ENCODE data around the gene PTPN22.

The PTPN22 gene

GRCh38 chr1:113793878-113794834 lies 77.4 kb downstream of the PTPN22 start:
- DNase-seq = no peak

DNA sequence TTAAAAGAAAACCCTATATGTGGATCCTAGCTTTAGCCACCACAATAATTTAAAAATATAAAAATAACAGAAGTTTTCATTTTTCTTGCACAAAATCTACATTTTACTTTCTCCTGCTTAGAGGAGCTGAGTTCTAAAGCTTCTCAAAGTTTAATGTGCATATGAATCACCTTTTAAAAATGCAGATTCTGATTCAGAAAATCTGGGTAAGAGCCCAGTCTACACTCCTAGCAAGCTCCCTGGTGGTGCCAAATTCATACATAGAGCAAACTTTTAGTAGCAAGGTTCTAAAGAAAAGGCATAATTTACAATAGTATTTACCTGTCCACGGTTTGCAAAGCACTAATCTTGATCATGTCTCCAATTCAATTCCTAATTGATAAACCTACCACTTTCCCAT lies 78.5 kb downstream of the PTPN22 start:
- no peak for DNase-seq

GRCh38 chr1:113792471-113792870 lies 79.0 kb downstream of the PTPN22 start:
- DNase-seq = no peak

DNA sequence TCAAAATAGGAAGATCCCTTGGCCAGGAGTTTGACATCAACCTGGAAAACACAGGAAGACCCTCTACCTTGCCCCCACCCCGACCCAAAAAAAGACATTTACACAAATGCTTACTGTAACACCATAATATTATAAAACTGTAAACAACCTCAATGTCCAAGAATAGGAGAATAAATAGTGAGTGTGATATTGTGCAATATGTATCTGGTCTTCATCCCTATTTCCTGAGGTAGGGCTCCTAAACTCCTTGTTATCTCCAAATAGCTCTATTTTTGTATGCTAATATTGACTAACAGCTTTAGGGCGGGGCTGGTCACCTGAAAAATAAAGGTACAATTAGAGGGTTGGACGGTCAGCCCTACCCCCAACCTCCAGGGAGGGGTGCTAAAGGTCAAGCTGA lies 82.7 kb downstream of the PTPN22 start:
- DNase-seq = no peak

DNA sequence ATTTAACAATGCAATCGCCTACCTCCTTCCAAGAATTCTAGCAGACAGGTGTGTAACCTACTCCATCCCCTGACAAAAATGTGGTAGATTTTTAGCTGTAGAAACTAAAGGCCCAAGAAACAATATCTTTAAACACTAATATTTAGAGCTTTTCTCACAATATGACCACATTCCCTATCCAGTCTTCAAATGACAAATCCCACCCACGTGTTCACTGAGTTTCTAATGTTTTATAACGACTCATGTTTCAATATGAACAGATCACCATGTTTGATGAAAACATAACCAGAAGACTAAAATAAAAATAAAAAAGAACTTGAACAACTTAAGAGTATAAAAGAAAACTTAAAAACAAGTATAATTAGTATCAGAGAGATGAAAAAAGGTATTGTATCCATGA lies 83.8 kb downstream of the PTPN22 start:
- DNase-seq = no peak

DNA sequence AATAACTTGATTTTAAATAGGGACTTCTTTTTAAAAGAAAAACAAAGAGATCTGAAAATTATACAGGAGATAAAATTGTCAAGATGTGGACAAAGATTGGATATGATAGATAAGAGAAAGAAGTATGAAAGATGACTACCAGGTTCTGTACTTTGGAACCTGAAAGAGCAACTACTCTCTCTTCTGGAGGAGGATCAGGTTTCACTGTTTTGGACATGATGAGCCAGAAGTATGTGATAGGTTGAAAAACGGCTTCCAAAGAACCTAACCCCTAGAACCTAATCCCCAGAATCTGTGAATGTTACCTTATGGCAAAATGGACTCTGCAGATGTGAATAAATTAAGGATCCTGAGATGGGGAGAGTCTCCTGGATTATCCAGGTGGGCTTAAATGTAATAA lies 85.4 kb downstream of the PTPN22 start:
- DNase-seq = no peak

DNA sequence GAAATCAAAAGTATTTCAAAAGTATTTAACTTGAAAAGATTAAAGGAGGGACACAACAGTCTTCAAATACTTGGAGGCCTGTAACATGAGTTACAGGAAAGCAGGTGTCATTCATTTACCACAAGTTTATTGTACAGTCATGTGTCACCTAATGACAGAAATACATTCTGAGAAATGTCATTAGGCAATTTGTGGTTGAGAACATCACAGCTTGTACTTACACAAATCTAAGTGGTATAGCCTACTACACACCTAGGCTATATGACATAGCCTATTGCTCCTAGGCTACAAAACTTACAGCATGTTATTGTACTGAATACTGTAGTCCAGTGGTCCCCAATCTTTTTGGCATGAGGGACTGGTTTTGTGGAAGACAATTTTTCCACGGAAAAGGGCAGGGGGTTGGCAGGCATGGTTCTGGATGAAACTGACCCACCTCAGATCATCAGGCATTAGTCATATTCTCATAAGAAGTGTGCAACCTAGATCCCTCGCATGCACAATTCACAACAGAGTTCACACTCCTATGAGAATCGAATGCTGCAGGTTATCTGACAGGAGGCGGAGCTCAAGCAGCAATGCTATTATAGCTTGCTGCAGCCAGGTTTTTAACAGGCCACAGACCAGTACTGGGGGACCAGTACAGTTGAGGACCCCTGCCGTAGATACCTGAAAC lies 87.3 kb downstream of the PTPN22 start:
- DNase-seq = peak; percentile 25 to 45

DNA sequence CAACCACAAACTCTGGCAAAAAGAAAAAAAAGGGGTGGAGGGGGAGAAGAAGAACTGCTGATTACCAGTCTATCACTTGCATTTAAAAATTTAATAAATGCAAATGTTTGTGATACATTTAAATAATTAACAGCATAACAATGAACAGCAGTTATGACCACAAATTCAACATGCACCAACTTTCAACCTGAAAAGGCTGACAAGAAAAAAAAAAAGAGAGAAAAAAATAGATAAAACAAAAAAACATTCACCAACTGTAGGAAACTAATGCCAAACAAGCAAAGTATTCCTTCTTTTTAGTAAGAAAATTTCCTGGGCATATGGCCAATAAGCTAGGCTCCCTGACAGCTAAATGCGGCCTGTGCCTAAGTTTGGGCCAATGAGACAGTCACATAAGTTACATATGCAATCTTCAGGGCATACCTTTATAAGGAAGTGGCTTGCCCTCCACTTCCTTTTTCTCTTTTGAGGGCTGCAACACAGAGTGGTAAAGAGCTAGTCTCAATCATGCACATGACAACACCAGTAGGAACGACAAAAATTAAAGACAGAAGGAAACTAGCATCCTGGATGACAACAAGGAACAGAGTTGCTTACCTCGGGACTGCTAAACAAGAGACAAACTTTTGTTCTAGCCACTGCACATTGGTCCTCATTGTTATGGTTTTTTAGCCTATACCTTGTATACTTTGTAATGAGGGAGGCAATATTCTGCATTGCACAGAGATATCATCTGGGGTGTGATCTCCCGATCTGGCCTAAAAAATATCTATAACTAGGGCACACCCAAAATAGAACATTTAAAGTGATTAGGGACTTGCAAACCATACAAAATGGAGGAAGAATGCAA lies 88.0 kb downstream of the PTPN22 start:
- peak; percentile 89 to 92 for DNase-seq

- DNase-seq = peak; percentile 16 to 74
Measured at GRCh38 chr1:113782406-113782805, 89.1 kb downstream of the PTPN22 start.

GRCh38 chr1:113780374-113781146 lies 91.0 kb downstream of the PTPN22 start:
- no peak for DNase-seq

DNA sequence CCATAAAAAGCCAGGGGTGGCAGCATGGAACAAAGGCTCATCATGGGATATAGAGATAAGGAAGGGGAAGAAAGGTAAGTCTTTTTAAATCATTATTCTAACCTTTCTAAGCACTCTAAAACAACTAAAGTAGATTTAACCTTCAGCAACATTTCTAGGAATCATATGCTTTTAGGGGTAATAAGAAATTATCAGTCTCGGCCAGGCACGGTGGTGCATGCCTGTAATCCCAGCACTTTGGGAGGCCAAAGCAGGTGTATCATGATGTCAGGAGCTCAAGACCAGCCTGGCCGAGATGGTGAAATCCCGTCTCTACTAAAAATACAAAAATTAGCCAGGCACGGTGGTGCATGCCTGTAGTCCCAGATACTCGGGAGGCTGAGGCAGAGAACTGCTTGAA lies 92.0 kb downstream of the PTPN22 start:
- DNase-seq = no peak

GRCh38 chr1:113777561-113777960 lies 94.0 kb downstream of the PTPN22 start:
- no peak for DNase-seq

- DNase-seq = no peak
Measured at GRCh38 chr1:113770031-113770430, 101.5 kb downstream of the PTPN22 start.

- no peak for DNase-seq
Measured at GRCh38 chr1:113769601-113769970, 101.9 kb downstream of the PTPN22 start.

DNA sequence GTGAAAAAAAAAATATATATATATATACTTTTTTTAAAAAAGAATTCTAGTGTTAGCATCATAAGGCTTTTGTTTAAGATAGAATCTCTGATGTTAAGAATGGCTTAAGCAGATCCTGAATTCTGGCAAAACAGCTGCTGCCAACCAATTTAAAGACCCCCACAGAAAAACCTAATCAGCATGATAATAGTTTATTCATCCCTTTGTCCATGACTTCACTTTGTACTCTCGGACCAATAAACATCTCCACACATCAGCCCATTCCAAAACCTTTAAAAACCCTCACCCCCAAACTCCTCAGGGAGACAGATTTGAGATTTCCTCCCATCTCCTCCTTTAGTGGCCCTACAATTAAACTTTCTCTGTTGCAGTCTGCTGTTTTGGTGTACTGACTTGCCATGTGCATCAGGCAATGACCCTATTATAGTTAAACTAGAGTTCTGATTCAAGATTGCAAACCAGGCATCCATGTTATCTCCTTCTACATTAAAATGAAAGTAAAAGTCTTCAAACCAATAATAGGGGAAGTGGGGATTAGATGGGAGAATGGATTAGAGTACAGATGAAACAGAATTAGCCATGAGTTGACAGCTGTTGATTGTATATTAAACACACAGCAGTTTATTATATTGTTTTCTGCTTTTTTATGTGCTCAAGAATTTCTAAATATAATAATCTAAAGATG lies 102.5 kb downstream of the PTPN22 start:
- peak in 1 of 2 donors; percentile 10 for DNase-seq

- no peak for DNase-seq
Measured at GRCh38 chr1:113765306-113766230, 105.9 kb downstream of the PTPN22 start.
